NCI-H748 (cell line): ENCODE data around the gene RNASE4.
A peak's percentile ranks its signal among the peaks of the same experiment; 100 is the strongest.

Experiments used
- DNase-seq: peaks from one replicate; lab custom pipeline; 2025; ENCODE audit not compliant: unreplicated experiment; lab: John Stamatoyannopoulos, UW

RNASE4 gene

GRCh38 chr14:20671597-20672283 lies 12.6 kb upstream of the RNASE4 start:
- no peak for DNase-seq

GRCh38 chr14:20675669-20676068 lies 8.7 kb upstream of the RNASE4 start:
- no peak for DNase-seq

GRCh38 chr14:20676072-20676471 lies 8.3 kb upstream of the RNASE4 start:
- no peak for DNase-seq

GRCh38 chr14:20679907-20680306 lies 4.5 kb upstream of the RNASE4 start:
- peak; percentile 48 for DNase-seq

DNA sequence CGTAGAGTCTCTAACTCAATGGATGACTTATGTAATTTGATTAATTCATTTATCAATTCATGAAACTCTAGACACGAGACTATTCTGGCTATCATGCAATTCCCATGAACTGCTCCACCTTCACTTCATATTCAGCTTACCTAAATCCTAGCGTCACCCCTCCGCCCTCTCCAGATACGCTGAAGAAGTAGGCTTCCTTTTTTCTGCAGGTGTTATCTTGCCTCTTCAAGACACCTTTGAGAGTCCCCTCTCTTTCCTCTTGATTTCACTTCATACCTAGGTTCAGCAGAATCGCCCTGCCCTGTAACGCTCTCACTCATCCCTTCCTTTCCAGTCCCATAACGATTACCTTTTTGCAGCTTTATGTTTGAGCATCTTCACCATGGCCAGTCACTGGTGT lies 4.0 kb upstream of the RNASE4 start:
- DNase-seq: no peak

- DNase-seq: peak; percentile 31
Observed at GRCh38 chr14:20680843-20681347, 3.5 kb upstream of the RNASE4 start.

DNA sequence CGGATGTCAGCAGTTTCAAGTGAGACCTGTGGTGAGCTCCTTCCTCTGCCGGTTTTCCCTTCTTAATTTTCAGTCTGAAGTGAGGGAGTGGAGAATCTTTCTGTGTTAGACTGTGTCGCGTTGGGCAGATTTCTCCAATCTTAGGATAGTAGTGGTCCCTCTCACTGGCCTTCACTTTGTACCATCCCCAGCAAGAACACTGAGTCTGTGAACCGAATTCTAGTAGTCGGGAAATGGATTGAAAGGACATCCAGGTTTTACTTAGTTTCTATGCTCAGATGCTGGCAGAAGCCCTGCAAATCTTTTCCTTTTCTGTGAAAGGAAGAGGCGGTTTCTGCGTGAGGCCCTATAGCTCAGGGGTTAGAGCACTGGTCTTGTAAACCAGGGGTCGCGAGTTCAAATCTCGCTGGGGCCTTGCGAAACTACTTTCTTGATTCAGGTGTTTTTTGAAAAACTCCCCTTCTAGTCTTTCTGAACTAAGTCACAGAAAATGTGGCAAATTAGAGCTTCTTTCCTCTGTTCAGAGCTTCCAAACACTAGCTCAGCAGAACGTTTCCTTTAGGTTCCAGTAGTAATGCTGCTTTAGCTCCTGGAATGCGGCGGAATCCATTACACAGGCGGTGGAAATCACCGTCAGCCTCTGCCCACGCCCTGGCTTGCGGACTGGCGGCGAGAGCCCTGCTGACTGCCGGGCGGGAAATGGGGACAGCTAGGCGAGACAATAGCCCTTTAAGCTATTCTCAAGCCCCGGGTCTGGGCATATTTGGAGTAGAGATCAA lies 2.8 kb upstream of the RNASE4 start:
- DNase-seq: peak; percentile 87

GRCh38 chr14:20682127-20682434 lies 2.3 kb upstream of the RNASE4 start:
- no peak for DNase-seq

- peak; percentile 94 for DNase-seq
Observed at GRCh38 chr14:20682435-20683124, 1.8 kb upstream of the RNASE4 start.

GRCh38 chr14:20683125-20683890 lies 1.1 kb upstream of the RNASE4 start:
- peak; percentile 87 for DNase-seq

GRCh38 chr14:20684662-20685456 lies 499 bp downstream of the RNASE4 start:
- DNase-seq: peak; percentile 66

DNA sequence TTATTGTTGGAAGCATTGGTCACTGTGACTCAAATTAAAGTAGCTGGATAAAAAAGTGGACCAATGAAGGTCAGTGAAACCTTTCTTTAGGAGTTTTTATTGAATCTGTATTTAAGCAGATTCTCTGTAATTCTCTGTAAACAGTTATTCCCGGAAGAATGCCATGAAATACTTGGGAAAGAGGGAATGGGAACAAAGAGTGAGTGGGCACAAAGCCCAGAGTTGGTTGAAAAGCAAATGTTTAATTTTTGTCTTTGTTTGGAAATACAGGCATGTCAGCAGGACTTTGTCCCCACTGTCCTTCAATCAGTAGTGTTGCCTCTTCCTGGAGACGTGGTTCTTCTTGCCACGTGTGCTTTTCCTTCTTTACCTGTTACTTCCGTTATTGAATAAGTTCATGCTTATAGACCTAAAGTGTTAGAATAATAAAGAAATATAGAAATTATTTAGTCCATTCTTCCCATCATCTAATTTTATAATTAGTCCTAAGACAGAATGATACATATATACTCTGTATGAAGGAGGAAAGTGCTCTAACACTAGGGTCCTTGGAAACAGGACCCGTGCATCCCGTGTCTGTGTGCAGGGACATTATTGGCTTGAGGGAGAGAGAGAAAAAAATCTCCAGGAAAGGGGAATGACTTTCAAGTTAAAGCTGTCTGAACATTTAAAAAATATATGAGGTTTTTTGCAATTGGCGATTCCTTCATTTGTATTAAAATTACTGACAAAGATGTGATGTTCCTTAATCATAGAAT lies 2.2 kb downstream of the RNASE4 start:
- no peak for DNase-seq

DNA sequence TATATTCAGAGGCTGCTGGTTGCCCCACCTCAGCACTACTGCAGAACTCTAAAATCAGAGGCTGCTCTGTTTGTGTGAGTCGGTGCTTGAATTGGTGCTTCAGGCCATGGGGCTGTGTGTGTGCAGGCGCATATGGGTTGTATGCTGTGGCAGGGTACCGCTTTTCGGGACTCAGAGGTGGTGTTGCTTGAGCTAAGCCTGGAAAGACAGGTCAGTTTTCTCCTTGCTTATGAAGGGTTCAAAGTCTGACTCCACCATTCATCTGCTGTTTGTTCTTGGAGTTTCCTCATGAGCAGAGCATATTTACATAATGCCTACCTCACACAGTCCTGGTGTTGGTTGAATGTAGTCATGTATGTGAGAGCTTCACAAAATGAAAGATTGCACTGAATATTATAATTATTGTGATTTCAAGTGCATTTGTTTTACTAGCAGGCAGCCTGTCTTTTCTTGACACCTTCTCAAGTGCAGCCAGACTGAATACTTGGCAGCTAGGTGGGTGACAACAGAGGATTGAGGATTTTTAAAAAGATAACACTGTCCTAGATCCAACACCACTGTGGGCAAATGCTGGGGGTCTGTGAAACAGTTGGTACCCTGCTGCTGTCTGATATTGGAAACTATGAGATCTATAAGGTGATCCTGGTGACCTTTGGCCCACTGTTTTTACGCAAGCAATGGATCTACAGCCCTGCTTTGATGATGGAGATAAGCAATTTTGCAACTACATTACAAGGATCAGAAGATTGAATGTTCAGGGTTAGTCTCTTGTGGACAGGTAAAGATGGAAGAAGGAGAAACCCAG lies 3.2 kb downstream of the RNASE4 start:
- DNase-seq: no peak

GRCh38 chr14:20688167-20688839 lies 3.9 kb downstream of the RNASE4 start, which contains the start of gene ANG:
Gene ANG (plus strand): TSS chr14:20688764. CDS start chr14:20693565, 4,801 bp downstream.
- DNase-seq: no peak

DNA sequence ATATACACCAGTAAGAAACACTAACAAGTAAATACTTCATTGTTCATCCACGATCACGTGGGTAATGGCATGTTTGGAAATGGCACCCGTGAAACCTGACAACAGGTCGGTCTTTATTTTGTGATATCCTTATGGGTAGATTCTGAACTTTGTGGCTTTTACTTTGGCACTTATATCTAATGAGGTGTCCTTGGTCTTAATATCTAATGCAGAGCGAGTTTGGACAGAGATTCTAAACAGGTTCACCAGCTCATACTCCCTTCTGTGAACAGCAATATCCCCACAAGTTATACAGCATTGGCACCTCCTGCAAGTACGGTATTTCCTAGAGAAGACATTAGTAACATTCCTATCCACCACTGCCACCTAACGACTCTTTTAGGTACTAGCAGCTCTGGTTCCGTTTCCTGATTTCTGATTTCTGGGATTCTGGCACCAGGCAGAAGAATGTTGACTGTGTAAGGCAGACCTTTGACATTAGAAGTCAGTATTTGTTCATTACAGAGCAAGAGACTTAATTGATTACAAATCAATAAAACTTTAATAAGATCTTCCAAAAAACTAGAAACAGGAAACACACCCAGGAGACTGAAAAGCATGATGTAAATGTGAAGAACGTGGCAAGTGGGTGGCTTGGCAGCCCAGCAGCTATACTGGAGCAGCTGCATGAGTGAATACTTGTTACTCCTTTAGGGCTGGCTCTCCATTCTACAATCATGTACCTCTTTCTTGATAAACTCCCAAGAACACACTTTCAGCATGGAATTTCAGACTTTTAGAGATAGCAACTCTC lies 6.7 kb downstream of the RNASE4 start:
- peak; percentile 71 for DNase-seq

GRCh38 chr14:20692116-20692751 lies 7.9 kb downstream of the RNASE4 start:
- DNase-seq: peak; percentile 38

DNA sequence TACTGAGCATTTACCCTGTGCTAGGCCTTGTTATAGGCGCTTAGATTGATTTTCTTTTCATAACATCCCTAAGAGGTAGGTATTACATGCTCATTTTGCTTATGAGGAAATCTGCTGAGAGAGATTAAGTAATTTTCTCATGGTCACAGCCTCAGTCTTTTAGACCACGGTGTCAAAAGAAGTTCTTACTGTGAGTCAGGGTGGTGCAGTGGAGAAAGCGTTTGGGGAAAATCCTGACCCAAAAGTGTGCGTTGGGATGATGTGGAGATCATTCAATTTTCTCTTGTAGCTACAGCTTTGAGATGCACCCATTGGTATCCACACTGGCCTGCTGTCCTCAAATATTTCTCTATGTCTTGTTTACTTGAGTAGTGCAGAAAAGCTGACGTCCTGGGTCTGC lies 12.4 kb downstream of the RNASE4 start:
- DNase-seq: no peak
